IMR-90 (cell line): Measurements from ENCODE around the gene TIMM50. TPM values are rescaled to one million over a fixed set of nuclear protein-coding genes. Genes with fewer than 3 reads are reported as not detected.

Experiments
- ATAC-seq: fragments of 200-7000 bp; cut with Tn5 transposase; 2 replicates; pipeline ENCODE4 v1.9.1; 2020; ENCODE audit warnings: low read depth, mild to moderate bottlenecking, moderate library complexity
- BruUV-seq: library from RNA; stranded (reverse); fragments of 400-500 nt; replicated peaks from 2 replicates; lab custom pipeline; 2021; lab: Mats Ljungman, UMichigan
- CTCF ChIA-PET: fragments of 300-600 bp; formaldehyde crosslinking; extraction: SDS; loops from one replicate; lab custom pipeline; 2021; ENCODE audit warnings: antibody characterized with exemption; lab: Yijun Ruan, JAX
- POLR2A ChIA-PET: fragments of 300-600 bp; sonication (Branson Sonifier 250); formaldehyde crosslinking; loops from one replicate; lab custom pipeline; 2022; ENCODE audit warnings: antibody characterized with exemption; ENCODE audit not compliant: unreplicated experiment; lab: Charles Lee
- DNase-seq: peaks from one replicate; pipeline ENCODE4 v3.0.0; 2013
- H2AFZ ChIP-seq: replicated peaks from 2 replicates; pipeline ENCODE3; 2013; ENCODE audit warnings: low read length, mild to moderate bottlenecking; ENCODE audit not compliant: poor library complexity
- H2AK5ac ChIP-seq: 2 replicates; pipeline ENCODE4 v1.6.1; 2013; ENCODE audit warnings: low read depth, low read length, inconsistent platforms
- H2AK9ac ChIP-seq: replicated peaks from 2 replicates; pipeline ENCODE3; 2013; ENCODE audit warnings: mild to moderate bottlenecking, low read depth, low read length, moderate library complexity; ENCODE audit not compliant: poor library complexity
- H2BK120ac ChIP-seq: 2 replicates; pipeline ENCODE4 v1.6.1; 2013; ENCODE audit warnings: low read depth, low read length, inconsistent platforms
- H2BK15ac ChIP-seq: 3 replicates; pipeline ENCODE4 v1.6.1; 2013; ENCODE audit warnings: low read depth, low read length, inconsistent platforms
- H2BK20ac ChIP-seq: 2 replicates; pipeline ENCODE4 v1.6.1; 2013; ENCODE audit warnings: low read depth, mild to moderate bottlenecking, inconsistent platforms, low read length, moderate library complexity
- H2BK5ac ChIP-seq: 2 replicates; pipeline ENCODE4 v1.6.1; 2013; ENCODE audit warnings: mild to moderate bottlenecking, low read depth, low read length, inconsistent platforms; ENCODE audit not compliant: poor library complexity, severe bottlenecking
- H3K14ac ChIP-seq: replicated peaks from 2 replicates; pipeline ENCODE4 v1.6.1; 2013; ENCODE audit warnings: low read depth, low read length, inconsistent platforms
- H3K18ac ChIP-seq: 2 replicates; pipeline ENCODE4 v1.6.1; 2013; ENCODE audit warnings: low read depth, low read length, control low read depth
- H3K23ac ChIP-seq: 2 replicates; pipeline ENCODE4 v1.6.1; 2013; ENCODE audit warnings: low read depth, low read length, inconsistent platforms
- H3K27ac ChIP-seq: 2 replicates; pipeline ENCODE4 v1.5.1; 2013; ENCODE audit warnings: mild to moderate bottlenecking, control low read depth, low read length; ENCODE audit not compliant: insufficient read depth
- H3K27me3 ChIP-seq: 2 replicates; pipeline ENCODE4 v1.6.1; 2013; ENCODE audit warnings: low read length; ENCODE audit not compliant: control insufficient read depth, insufficient read depth
- H3K36me3 ChIP-seq: 2 replicates; pipeline ENCODE4 v1.6.1; 2013; ENCODE audit warnings: low read length, mixed read lengths; ENCODE audit not compliant: control insufficient read depth, insufficient read depth
- H3K4ac ChIP-seq: 2 replicates; pipeline ENCODE4 v1.6.1; 2013; ENCODE audit warnings: low read depth, low read length, inconsistent platforms
- H3K4me1 ChIP-seq: 2 replicates; pipeline ENCODE4 v1.6.1; 2013; ENCODE audit warnings: low read length, mixed read lengths; ENCODE audit not compliant: control insufficient read depth, insufficient read depth
- H3K4me2 ChIP-seq: 2 replicates; pipeline ENCODE4 v1.6.1; 2013; ENCODE audit warnings: low read depth, mild to moderate bottlenecking, control low read depth, low read length, moderate library complexity
- H3K4me3 ChIP-seq: 2 replicates; pipeline ENCODE4 v1.5.1; 2013; ENCODE audit warnings: low read depth, mild to moderate bottlenecking, control low read depth, low read length, moderate library complexity; ENCODE audit not compliant: insufficient read depth
- H3K56ac ChIP-seq: 2 replicates; pipeline ENCODE4 v1.6.1; 2013; ENCODE audit warnings: low read length, inconsistent platforms; ENCODE audit not compliant: insufficient read depth; ENCODE audit errors: extremely low read depth
- H3K79me1 ChIP-seq, 2 experiments: 2 replicates each; pipeline ENCODE4 v1.6.1; 2013; ENCODE audit warnings: low read length in 2 of 2, inconsistent platforms in 1 of 2, low read depth in 1 of 2
- H3K9ac ChIP-seq: 2 replicates; pipeline ENCODE4 v1.6.1; 2013; ENCODE audit warnings: low read depth, low read length, control low read depth
- H3K9me1 ChIP-seq: 2 replicates; pipeline ENCODE4 v1.6.1; 2013; ENCODE audit warnings: low read length, inconsistent platforms; ENCODE audit not compliant: insufficient read depth
- H3K9me3 ChIP-seq: 2 replicates; pipeline ENCODE4 v1.6.1; 2013; ENCODE audit warnings: low read length; ENCODE audit not compliant: control insufficient read depth, insufficient read depth
- H4K20me1 ChIP-seq: 2 replicates; pipeline ENCODE4 v1.6.1; 2013; ENCODE audit warnings: low read length, inconsistent platforms; ENCODE audit not compliant: insufficient read depth
- H4K5ac ChIP-seq: 2 replicates; pipeline ENCODE4 v1.6.1; 2013; ENCODE audit warnings: mild to moderate bottlenecking, low read depth, low read length, control low read depth
- H4K8ac ChIP-seq, 2 experiments: 2 replicates each; pipeline ENCODE4 v1.6.1; 2013; ENCODE audit warnings: low read depth in 2 of 2, low read length in 2 of 2, control low read depth in 1 of 2, inconsistent platforms in 1 of 2
- H4K91ac ChIP-seq: 2 replicates; pipeline ENCODE4 v1.6.1; 2013; ENCODE audit warnings: low read depth, low read length, inconsistent platforms; ENCODE audit not compliant: insufficient read depth
- CEBPB ChIP-seq: IDR thresholded peaks from 2 replicates; pipeline ENCODE4 v1.6.1; 2012; ENCODE audit warnings: low read depth, low read length, improper control_type of control experiment
- CTCF ChIP-seq: conservative IDR thresholded peaks from 2 replicates; pipeline ENCODE4 v1.5.1; 2012; ENCODE audit warnings: mild to moderate bottlenecking, low read depth, low read length, improper control_type of control experiment
- FOS ChIP-seq: fragments of 150-350 bp; IDR thresholded peaks from 2 replicates; pipeline ENCODE4 v1.6.1; 2016; ENCODE audit warnings: low read depth, low read length
- MXI1 ChIP-seq: IDR thresholded peaks from 2 replicates; pipeline ENCODE4 v1.6.1; 2012; ENCODE audit warnings: low read depth, mild to moderate bottlenecking, low read length, moderate library complexity, borderline replicate concordance
- RAD21 ChIP-seq: IDR thresholded peaks from 2 replicates; pipeline ENCODE4 v1.6.1; 2012; ENCODE audit warnings: low read length, improper control_type of control experiment
- WGBS, 2 experiments: methylation state at CpG; one replicate each; pipeline versions ENCODE4 v1.1.5 to v1.1.7; 2013; ENCODE audit warnings: missing lambda C conversion rate in 2 of 2; ENCODE audit not compliant: insufficient read length in 1 of 2; ENCODE audit errors: extremely low coverage in 2 of 2; 5-methylcytosine and 5-hydroxymethylcytosine counted together
- dilution Hi-C: fragments of 300-500 bp; cut with HindIII; formaldehyde crosslinking; loops from one replicate; pipeline ENCODE4 v1.14.3; 2018; ENCODE audit warnings: low sequenced_read_pairs; ENCODE audit not compliant: unreplicated experiment
- in situ Hi-C: fragments of 300-500 bp; cut with MboI; formaldehyde crosslinking; loops from 3 replicates; pipeline ENCODE4 v1.14.3; 2019; ENCODE audit warnings: low sequenced_read_pairs, inconsistent platforms, mixed read lengths
- intact Hi-C: fragments of 100-400 bp; cut with micrococcal nuclease; formaldehyde crosslinking; loops from 2 replicates; pipeline ENCODE4 v1.10.0; 2022
- polyA plus RNA-seq, 3 experiments: library from polyadenylated mRNA; depleted of rRNA; stranded (reverse); fragments of >200 nt; gene quantifications; 2 replicates each; pipeline ENCODE4 v1.2.3, GENCODE V29; 2012; ENCODE audit warnings: low replicate concordance in 1 of 3
- total RNA-seq: library from RNA; depleted of rRNA; stranded (reverse); fragments of >200 nt; gene quantifications from 2 replicates; pipeline ENCODE4 v1.2.3, GENCODE V29; 2012

TIMM50 gene
- total and polyA plus RNA-seq, 2 of the 4 experiments (the other 2 are of a cell fraction), result 52.0 to 76.8 TPM

GRCh38 chr19:39438270-39438934 is 42.2 kb upstream of the TIMM50 start:
- no peak overlapping the region for H2AK9ac ChIP-seq
- peaks cover 15 to 30% of the 10 kb centered on the region in 2 experiments for H3K79me1 ChIP-seq
- H3K56ac ChIP-seq, result no peak overlapping the region
- 100% methylated on average over 1 of the region's 9 CpGs; no CpG with 5 or more reads in 1 of the 2 experiments for WGBS, 2 experiments
- H3K9me1 ChIP-seq, result no peaks in the 10 kb centered on the region; the same call in 1 of the 2 replicates
- ATAC-seq (no peak), DNase-seq (peak; percentile 67)
- H2BK20ac ChIP-seq, result no peak overlapping the region
- H3K27ac ChIP-seq, result no peak overlapping the region
- H3K4ac ChIP-seq, result 0 out of 2 replicates have a peak overlapping the region, but pooled peaks have one; percentile 13
- H3K9ac ChIP-seq, result no peak overlapping the region
- no peak overlapping the region for H3K18ac ChIP-seq
- POLR2A ChIA-PET, result interaction anchor here (0.7 kb wide), 1 partner anchor 1141 kb away, joined by 5 read pairs; no protein-coding TSS in a partner anchor
- H2BK5ac ChIP-seq, result peak overlapping the region; percentile 37
- H3K4me2 ChIP-seq, result no peak overlapping the region
- no peak overlapping the region for H3K4me3 ChIP-seq
- peaks cover 22% of the 10 kb centered on the region for H4K20me1 ChIP-seq
- no peak overlapping the region; the same call in 1 of the 2 replicates for H2AK5ac ChIP-seq
- in situ Hi-C loops, result loop anchor here (25.0 kb wide), 1 partner anchor 399 kb away; the partner anchor contains the start of genes DYRK1B and FBL
- intact Hi-C loops, result no loop called here
- H4K91ac ChIP-seq, result no peak overlapping the region
- dilution Hi-C loops, result no loop called here
- H3K4me1 ChIP-seq, result peaks cover 3% of the 10 kb centered on the region; the same call in 1 of the 2 replicates
- TF ChIP-seq MXI1 (no peak), CTCF (no peak), RAD21 (no peak), CEBPB (peak; percentile 94), FOS (no peak)
- no peaks in the 10 kb centered on the region for H3K9me3 ChIP-seq
- BruUV-seq, result no TSS peak
- no peaks in the 10 kb centered on the region for H3K27me3 ChIP-seq
- H4K5ac ChIP-seq, result no peak overlapping the region
- H3K23ac ChIP-seq, result no peak overlapping the region
- H3K14ac ChIP-seq, result no peak overlapping the region
- H2BK15ac ChIP-seq, result 0 out of 3 replicates have a peak overlapping the region, but pooled peaks have one; percentile 25
- peaks cover 12% of the 10 kb centered on the region for H3K36me3 ChIP-seq
- H2BK120ac ChIP-seq, result 0 out of 2 replicates have a peak overlapping the region, but pooled peaks have one; percentile 18
- CTCF ChIA-PET, result interaction anchor here (0.6 to 1.6 kb wide), 3 partner anchors 94 to 1728 kb away, joined by 3 to 6 read pairs (median 3); partner anchors contain the start of gene EID2B
- H2AFZ ChIP-seq, result no peak overlapping the region
- 0 out of 4 replicates have a peak overlapping the region, but pooled peaks of 1 of the 2 experiments have one; percentile 58 for H4K8ac ChIP-seq
